Mammary epithelial cell (primary cell): ENCODE data around the gene JMJD8.

Experiments
- CTCF ChIP-seq, 2 donors: IDR thresholded peaks in 1 of 2; conservative IDR thresholded peaks in 1 of 2; 2 replicates each; pipeline ENCODE4 v1.5.1; 2011 to 2012; ENCODE audit warnings: inconsistent platforms in 2 of 2, low read length in 2 of 2, mild to moderate bottlenecking in 2 of 2, control low read depth in 1 of 2, low read depth in 1 of 2; ENCODE audit not compliant: insufficient read depth in 1 of 2; ENCODE audit errors: extremely low read depth in 1 of 2
- EZH2 ChIP-seq: IDR thresholded peaks from 2 replicates; pipeline ENCODE4 v1.6.1; 2012; ENCODE audit warnings: low read length, inconsistent platforms, borderline replicate concordance

GRCh38 chr16:646679-647172, 37.4 kb downstream of the JMJD8 start:
- TF ChIP-seq CTCF (conservative IDR thresholded peaks at IDR 0.05 in 1 of 2, IDR thresholded peaks at IDR 0.05 in 1 of 2; ENCODE audit: extremely low read depth in 1 of 2, insufficient read depth in 1 of 2, low read depth in 1 of 2, low read length in 2 of 2) (no peak), EZH2 (no peak)
